SK-N-SH treated with all-trans-retinoic acid at 6 μM for 48 hours (cell line): ENCODE measurements around the gene IRF2BPL.

Source experiments
- ARNTL ChIP-seq: fragments of 450-650 bp; formaldehyde crosslinking; IDR thresholded peaks from 2 replicates; pipeline ENCODE4 v1.5.0; 2020; ENCODE audit warnings: low read depth, mild to moderate bottlenecking, moderate library complexity, borderline replicate concordance
- BACH2 ChIP-seq: fragments of 250-450 bp; sonication (Bioruptor Pico); IDR thresholded peaks from 2 replicates; pipeline ENCODE4 v1.9.0; 2021; ENCODE audit warnings: mild to moderate bottlenecking, borderline replicate concordance
- CSDC2 ChIP-seq: fragments of 250-450 bp; sonication (Bioruptor Pico); IDR thresholded peaks from 2 replicates; pipeline ENCODE4 v1.5.0; 2020; ENCODE audit warnings: mild to moderate bottlenecking, moderate library complexity
- OSR1 ChIP-seq: fragments of 250-450 bp; sonication (Bioruptor Pico); IDR thresholded peaks from 2 replicates; pipeline ENCODE4 v1.8.0; 2022; ENCODE audit warnings: moderate library complexity, mild to moderate bottlenecking, inconsistent platforms
- RARB ChIP-seq: fragments of 250-450 bp; sonication (Bioruptor Pico); IDR thresholded peaks from 2 replicates; pipeline ENCODE4 v1.8.0; 2021; ENCODE audit warnings: mild to moderate bottlenecking, moderate library complexity
- ZC3H10 ChIP-seq: fragments of 250-450 bp; sonication (Bioruptor Pico); IDR thresholded peaks from 2 replicates; pipeline ENCODE4 v1.5.1; 2021; ENCODE audit warnings: mild to moderate bottlenecking, moderate library complexity
- ZFP30 ChIP-seq: fragments of 450-650 bp; formaldehyde crosslinking; IDR thresholded peaks from 2 replicates; pipeline ENCODE4 v1.5.0; 2022; ENCODE audit warnings: mild to moderate bottlenecking, moderate library complexity
- ZNF565 ChIP-seq: fragments of 450-650 bp; formaldehyde crosslinking; conservative IDR thresholded peaks from 2 replicates; pipeline ENCODE4 v1.5.0; 2020; ENCODE audit warnings: low read depth, mild to moderate bottlenecking, moderate library complexity
- TF ChIP-seq, protein P1 (sequence below): fragments of 250-450 bp; sonication (Bioruptor Pico); IDR thresholded peaks from 2 replicates; pipeline ENCODE4 v1.5.1; 2020; ENCODE audit warnings: low read depth, mild to moderate bottlenecking, moderate library complexity

DNA sequence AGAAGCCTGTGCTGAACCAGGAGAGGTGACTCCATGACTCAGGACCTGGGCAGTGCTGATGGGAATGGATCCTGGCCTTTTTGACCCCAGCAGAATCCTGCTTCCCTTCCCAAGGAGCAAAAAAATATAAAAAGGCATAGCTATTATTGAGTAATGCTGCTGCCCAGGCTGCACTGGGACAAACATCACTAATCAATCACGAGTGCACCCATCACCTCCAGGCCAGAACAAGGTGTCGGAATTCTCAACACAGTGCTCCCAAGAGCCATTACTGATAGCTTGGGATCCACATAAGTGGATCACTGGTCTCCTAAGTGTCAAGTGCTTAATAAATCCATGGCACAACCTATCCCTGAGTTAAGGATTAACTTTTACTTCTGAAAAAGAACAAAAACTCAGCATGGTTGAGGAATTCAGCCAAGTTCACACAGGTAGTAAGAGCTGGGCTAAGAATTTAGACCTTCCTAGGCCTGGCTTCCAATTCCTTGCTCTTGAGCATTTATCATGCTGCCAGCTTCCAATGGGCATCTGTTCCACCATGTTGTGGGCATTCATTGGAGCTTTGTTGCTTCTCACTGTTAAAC lies 31.9 kb downstream of the IRF2BPL start:
- TF ChIP-seq ZNF565 (CRISPR knock-in tag): no peak
- TF ChIP-seq RARB (CRISPR knock-in tag): no peak
- TF ChIP-seq OSR1 (CRISPR knock-in tag): no peak
- no peak for TF ChIP-seq ARNTL (CRISPR knock-in tag)
- TF ChIP-seq ZFP30 (CRISPR knock-in tag): no peak
- TF ChIP-seq, protein P1, sequence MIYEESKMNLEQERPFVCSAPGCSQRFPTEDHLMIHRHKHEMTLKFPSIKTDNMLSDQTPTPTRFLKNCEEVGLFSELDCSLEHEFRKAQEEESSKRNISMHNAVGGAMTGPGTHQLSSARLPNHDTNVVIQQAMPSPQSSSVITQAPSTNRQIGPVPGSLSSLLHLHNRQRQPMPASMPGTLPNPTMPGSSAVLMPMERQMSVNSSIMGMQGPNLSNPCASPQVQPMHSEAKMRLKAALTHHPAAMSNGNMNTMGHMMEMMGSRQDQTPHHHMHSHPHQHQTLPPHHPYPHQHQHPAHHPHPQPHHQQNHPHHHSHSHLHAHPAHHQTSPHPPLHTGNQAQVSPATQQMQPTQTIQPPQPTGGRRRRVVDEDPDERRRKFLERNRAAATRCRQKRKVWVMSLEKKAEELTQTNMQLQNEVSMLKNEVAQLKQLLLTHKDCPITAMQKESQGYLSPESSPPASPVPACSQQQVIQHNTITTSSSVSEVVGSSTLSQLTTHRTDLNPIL (CRISPR knock-in tag): no peak
- TF ChIP-seq CSDC2: no peak
- no peak for TF ChIP-seq BACH2 (CRISPR knock-in tag)
- no peak for TF ChIP-seq ZC3H10 (CRISPR knock-in tag)
